Spleen (tissue), 7 donors: Measurements from ENCODE around the gene SLC38A8.

Experiments
- CTCF ChIP-seq, 11 experiments: fragments of 200-600 bp in 7 of 11; fragments of 450-650 bp in 4 of 11; sonication (generic) in 4 of 11; IDR thresholded peaks in 8 of 11; conservative IDR thresholded peaks in 3 of 11; 1 replicate in 7 of 11; 2 replicates in 4 of 11; pipeline versions ENCODE4 v1.4.0 to v1.8.0; 2016 to 2021; ENCODE audit warnings: antibody characterized with exemption in 11 of 11, inconsistent platforms in 4 of 11, mild to moderate bottlenecking in 1 of 11
- POLR2A ChIP-seq, 3 donors: fragments of 450-650 bp; IDR thresholded peaks; one replicate each; pipeline ENCODE4 v1.5.1; 2017; ENCODE audit warnings: antibody characterized with exemption in 3 of 3, mild to moderate bottlenecking in 1 of 3
- donor health status: DM: no; HTN: no; CAD: no; lungs with moderate emphysema.
- donor health status: DM: no; HTN: no; CAD: no.
- donor health status: DM: no; HTN: no; CAD: no.

DNA sequence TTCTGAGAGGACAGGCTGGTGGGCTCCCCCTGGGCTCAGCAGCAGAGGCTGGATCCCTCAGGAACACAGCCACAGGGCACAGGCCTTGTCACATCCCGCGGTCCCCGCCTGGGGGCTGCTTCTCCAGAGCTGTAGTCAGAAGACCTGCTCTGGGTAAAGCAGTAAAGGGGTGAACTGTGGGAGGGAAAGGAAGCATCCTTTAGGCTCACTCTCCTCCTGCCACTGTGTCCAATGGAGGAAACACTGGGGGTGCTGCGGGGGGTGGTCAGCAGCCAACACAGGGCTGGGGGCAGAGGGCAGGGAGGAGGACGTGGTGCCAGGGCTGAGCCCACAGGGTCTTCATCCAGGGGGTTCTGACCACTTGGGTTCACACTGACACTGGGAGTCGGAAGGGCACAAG lies 5.0 kb upstream of the SLC38A8 start:
- no peak for TF ChIP-seq POLR2A (IDR thresholded peaks at IDR 0.05)
- no peak for TF ChIP-seq CTCF (IDR thresholded peaks at IDR 0.05 in 8 of 11, conservative IDR thresholded peaks at IDR 0.05 in 3 of 11)
